ENCODE data around the gene KRTAP19-1.

KRTAP19-1 gene

GRCh38 chr21:30480145-30480544 is at the start of gene KRTAP19-1:
Gene KRTAP19-1, minus strand, starts transcription at chr21:30480367. Its CDS starts 50 bp downstream, at chr21:30480317.
- DNase-seq, result no peak

- no peak for DNase-seq
Measured at GRCh38 chr21:30518876-30519275, 38.7 kb upstream of the KRTAP19-1 start.

- no peak for DNase-seq
Measured at GRCh38 chr21:30515681-30516080, 35.5 kb upstream of the KRTAP19-1 start.

- peak; percentile 5 for DNase-seq
Measured at GRCh38 chr21:30505621-30506205, 25.5 kb upstream of the KRTAP19-1 start.

GRCh38 chr21:30502041-30502440 is 21.9 kb upstream of the KRTAP19-1 start, which contains the start of gene KRTAP19-5:
Gene KRTAP19-5, minus strand, starts transcription at chr21:30502141. Its CDS starts 51 bp downstream, at chr21:30502090.
- DNase-seq, result no peak

GRCh38 chr21:30497065-30497464 is 16.9 kb upstream of the KRTAP19-1 start, which contains the start of gene KRTAP19-4:
Gene KRTAP19-4, minus strand, starts transcription at chr21:30497165. Its CDS starts 55 bp downstream, at chr21:30497110.
- DNase-seq, result no peak

- DNase-seq, result no peak
Measured at GRCh38 chr21:30491963-30492428, 11.8 kb upstream of the KRTAP19-1 start, which contains the start of gene KRTAP19-3. Gene KRTAP19-3, minus strand, starts transcription at chr21:30492013. Its CDS starts 56 bp downstream, at chr21:30491957.

GRCh38 chr21:30487336-30487735 is 7.2 kb upstream of the KRTAP19-1 start, which contains the start of gene KRTAP19-2:
Gene KRTAP19-2, minus strand, starts transcription at chr21:30487436. Its CDS starts 88 bp downstream, at chr21:30487348.
- DNase-seq, result no peak

- DNase-seq, result no peak
Measured at GRCh38 chr21:30486180-30486579, 6.0 kb upstream of the KRTAP19-1 start.

- DNase-seq, result no peak
Measured at GRCh38 chr21:30482130-30482529, 2.0 kb upstream of the KRTAP19-1 start.

GRCh38 chr21:30479259-30479658 is 908 bp downstream of the KRTAP19-1 start:
- peak; percentile 49 for DNase-seq

- DNase-seq, result no peak
Measured at GRCh38 chr21:30478004-30478403, 2.2 kb downstream of the KRTAP19-1 start.

GRCh38 chr21:30468900-30469714 is 11.1 kb downstream of the KRTAP19-1 start:
- DNase-seq, result no peak

GRCh38 chr21:30463713-30464112 is 16.5 kb downstream of the KRTAP19-1 start:
- DNase-seq, result peak; percentile 4

- no peak for DNase-seq
Measured at GRCh38 chr21:30448514-30448913, 31.7 kb downstream of the KRTAP19-1 start.

GRCh38 chr21:30447056-30447455 is 33.1 kb downstream of the KRTAP19-1 start:
- no peak for DNase-seq

GRCh38 chr21:30444204-30444603 is 36.0 kb downstream of the KRTAP19-1 start:
- DNase-seq, result no peak

- no peak for DNase-seq
Measured at GRCh38 chr21:30443226-30443625, 36.9 kb downstream of the KRTAP19-1 start.

- no peak for DNase-seq
Measured at GRCh38 chr21:30439975-30440374, 40.2 kb downstream of the KRTAP19-1 start, which contains the start of gene KRTAP15-1. Gene KRTAP15-1, plus strand, starts transcription at chr21:30440275. Its CDS starts 53 bp downstream, at chr21:30440328.

- DNase-seq, result no peak
Measured at GRCh38 chr21:30437010-30437565, 43.1 kb downstream of the KRTAP19-1 start.

GRCh38 chr21:30434033-30434631 is 46.0 kb downstream of the KRTAP19-1 start:
- DNase-seq, result peak; percentile 18

GRCh38 chr21:30430170-30430655 is 50.0 kb downstream of the KRTAP19-1 start, which contains the start of gene KRTAP13-4:
Gene KRTAP13-4, plus strand, starts transcription at chr21:30430220. Its CDS starts 56 bp downstream, at chr21:30430276.
- DNase-seq, result no peak

All from NCI-H2029 treated with DMSO at 0.1 percent for 48 hours (cell line).